HG03108 (cell line): ENCODE results near the gene CREM.

Experiments used
- ATAC-seq: cut with Tn5 transposase; IDR thresholded peaks from one replicate; pipeline ENCODE4 v1.9.1; 2021; ENCODE audit warnings: moderate library complexity; ENCODE audit not compliant: unreplicated experiment

CREM gene

GRCh38 chr10:35133586-35133985 is 6.9 kb downstream of the CREM start:
- no peak for ATAC-seq

GRCh38 chr10:35135861-35136260 is 9.2 kb downstream of the CREM start:
- ATAC-seq, result no peak

DNA sequence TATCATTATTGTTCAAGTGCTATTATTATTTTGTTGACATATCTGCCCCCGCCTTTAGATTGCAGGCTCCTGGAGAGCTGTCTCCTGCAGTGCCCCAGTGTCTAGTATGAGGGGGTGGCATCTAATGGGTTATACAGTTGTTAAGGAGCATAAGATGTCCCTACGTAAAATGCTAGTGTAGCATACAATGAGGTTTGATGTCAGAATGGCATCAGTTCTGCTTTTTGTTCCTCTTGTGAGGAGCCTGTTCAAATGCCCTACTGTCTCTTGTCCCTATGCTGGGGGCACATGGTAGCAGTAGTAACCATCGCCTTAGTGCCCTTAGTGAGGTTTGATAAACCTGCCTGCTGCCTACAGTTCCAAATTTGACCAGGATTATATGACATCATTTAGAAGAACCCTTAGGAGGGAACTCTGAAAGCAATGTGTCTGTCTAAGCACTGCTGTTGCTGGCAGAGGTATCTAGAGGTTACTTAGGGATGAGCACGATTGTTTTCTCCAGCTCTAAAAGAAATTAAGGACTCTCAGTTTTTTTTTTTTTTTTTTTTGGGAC is 9.7 kb downstream of the CREM start:
- ATAC-seq, result peak; percentile 46

GRCh38 chr10:35140126-35140525 is 13.5 kb downstream of the CREM start:
- ATAC-seq, result no peak

DNA sequence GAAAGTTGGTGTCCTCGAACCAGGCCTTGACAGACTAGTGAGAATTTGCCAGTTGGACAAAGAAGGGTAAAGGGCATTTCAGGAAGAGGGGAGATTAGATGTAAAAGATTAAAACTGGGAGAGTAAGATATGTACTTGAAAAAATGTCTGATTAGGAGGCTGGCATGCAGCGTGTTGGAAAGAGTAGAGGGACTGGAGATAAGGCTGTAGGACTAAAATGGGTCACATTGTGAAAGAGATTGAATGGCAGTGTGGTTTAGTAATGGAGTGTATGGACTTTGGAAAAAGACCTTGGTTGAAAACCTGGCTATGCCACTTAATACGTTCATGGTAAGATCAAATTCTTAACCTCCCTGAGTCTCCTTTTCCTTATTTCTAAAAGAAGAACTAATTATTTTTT is 14.1 kb downstream of the CREM start:
- no peak for ATAC-seq

DNA sequence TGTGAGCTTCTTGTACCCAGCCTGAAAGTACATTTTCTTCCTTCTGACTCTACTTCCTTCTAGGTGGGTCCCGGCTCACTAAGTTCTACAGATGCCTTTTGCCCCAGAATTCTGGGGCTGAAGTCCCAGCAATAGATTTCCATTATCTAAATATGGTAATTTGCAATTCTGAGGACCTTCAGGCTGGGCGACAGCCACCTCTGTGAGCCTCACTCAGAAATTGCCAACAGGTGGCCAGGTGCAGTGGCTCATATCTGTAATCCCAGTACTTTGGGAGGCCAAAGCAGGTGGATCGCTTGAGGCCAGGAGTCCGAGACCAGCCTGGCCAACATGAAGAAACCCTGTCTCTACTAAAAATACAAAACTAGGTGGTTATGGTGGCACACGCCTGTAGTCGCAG is 23.7 kb downstream of the CREM start:
- ATAC-seq, result no peak

DNA sequence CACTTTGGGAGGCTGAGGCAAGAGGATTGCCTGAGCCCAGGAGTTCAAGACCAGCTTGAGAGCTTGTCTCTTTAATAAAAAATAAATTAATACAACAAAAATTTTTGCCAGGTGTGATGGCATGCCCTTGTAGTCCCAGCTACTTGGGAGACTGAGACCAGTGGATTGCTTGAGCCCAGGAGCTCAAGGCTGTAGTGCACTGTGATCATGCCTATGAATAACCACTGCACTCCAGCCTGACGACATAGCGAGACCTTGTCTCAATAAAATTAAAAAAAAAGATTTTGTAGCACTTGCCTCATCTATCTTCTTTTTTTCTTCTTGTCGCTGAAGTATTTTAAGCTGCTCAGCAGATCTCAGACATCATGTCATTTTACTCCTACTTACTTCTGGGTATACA is 26.3 kb downstream of the CREM start:
- ATAC-seq, result no peak

DNA sequence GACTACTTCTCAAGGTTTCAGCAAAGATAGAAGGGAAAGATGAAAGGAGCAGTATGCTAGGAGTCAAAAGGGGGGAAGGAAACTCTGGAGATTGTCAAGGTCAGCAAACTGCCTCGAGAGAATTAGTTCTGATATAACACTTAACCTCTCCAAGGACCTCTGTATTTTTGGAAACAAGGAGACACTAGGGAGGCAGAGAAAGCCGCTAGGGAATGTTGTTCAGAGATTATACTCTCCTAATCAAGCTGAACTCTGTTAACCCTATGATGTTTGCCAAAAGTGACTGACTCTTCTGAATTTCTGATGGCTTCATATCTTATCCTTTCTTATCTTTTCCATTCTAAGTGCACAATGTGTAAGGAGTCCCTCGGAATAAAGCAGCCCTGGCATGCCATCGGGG is 27.1 kb downstream of the CREM start:
- ATAC-seq, result no peak

DNA sequence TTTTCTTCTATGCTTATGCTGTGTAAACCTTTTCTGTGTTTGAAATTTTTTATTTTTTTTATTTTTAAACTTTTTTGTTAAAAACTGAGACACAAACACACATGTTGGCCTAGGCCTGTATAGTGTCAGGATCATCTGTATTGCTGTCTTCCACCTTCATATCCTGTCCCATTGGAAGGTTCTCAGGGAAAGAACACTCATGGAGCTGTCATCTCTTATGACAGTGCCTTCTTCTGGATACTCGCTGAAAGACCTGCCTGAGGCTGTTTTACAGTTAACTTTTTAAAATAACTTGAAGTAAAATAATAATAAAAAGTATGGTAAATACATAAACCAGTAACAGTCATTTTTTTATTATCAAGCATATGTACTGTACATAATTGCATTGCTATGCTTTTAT is 34.1 kb downstream of the CREM start:
- ATAC-seq, result no peak

DNA sequence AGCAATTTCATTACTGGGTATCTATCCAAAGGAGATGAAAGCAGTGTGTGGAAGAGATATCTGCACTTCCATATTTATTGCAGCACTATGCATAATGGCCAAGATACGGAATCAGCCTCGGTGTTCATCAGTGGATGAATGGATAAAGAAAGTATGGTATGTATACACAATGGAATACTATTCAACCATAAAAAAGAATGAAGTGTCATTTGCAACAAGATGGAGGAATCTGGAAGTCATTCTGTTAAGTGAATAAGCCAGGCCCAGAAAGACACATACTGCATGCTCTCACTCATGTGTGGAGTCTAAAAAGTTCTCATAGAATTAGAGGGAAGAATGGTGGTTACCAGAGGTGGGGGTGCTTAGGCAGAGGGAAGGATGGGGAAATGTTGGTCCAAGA is 35.3 kb downstream of the CREM start:
- ATAC-seq, result no peak

DNA sequence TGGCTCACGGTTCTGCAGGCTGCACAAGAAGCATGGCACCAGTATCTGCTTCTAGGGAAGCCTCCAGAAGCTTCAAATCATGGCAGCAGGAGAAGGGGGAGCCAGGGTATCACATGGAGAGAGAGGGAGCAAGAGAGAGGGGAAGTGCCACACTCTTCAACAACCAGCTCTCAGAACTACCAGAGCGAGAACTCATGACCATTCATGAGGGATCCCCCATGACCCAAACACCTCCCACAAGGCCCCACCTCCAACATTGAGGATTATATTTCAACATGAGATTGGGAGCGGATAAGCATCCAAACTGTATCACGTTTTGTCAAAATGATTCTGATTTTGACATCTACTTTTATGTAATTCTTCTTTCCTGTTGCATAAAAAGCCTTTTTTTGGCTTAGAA is 38.5 kb downstream of the CREM start:
- no peak for ATAC-seq

GRCh38 chr10:35165811-35166210 is 39.2 kb downstream of the CREM start:
- ATAC-seq, result no peak

- ATAC-seq, result no peak
Measured at GRCh38 chr10:35166607-35167006, 40.0 kb downstream of the CREM start.

DNA sequence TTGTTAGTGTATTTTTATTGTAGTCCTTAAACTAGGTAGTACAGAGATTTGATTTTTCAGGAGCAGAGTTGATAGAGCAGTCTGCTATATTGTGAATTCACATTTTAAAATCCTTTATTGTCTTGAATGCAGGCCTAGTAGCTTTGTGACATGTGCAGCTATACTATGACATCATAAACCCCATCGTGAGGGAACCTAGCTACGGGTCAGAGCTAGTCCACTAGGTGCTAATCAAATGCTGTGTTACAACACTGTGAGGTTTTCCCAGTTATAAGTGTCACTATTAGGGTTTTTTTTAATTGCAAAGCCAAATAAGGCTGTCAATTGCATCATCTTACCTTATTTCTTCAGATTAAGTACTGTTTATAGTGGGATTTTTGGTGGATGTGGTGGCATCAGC is 40.7 kb downstream of the CREM start:
- no peak for ATAC-seq

GRCh38 chr10:35172146-35172545 is 45.5 kb downstream of the CREM start:
- no peak for ATAC-seq

GRCh38 chr10:35172574-35172973 is 45.9 kb downstream of the CREM start:
- no peak for ATAC-seq

DNA sequence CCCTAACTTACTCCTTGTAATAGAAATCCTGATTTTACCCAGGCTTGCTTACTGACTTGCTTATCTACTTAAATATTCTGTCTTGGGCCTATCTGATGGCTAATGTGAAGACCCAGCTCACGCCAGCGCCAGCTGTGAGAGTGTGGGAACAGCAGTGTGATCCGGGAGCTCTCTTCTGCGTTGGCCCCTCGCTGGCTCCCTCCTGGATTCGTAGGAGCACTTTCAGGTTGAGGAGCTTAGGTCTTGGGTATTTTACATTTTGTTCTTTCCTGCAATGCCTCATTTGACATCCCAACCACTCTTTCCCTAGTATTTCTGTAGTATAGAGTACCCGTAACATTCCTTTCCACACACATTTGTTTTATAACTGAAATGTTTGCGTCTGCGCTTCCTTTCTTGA is 51.7 kb downstream of the CREM start:
- no peak for ATAC-seq

DNA sequence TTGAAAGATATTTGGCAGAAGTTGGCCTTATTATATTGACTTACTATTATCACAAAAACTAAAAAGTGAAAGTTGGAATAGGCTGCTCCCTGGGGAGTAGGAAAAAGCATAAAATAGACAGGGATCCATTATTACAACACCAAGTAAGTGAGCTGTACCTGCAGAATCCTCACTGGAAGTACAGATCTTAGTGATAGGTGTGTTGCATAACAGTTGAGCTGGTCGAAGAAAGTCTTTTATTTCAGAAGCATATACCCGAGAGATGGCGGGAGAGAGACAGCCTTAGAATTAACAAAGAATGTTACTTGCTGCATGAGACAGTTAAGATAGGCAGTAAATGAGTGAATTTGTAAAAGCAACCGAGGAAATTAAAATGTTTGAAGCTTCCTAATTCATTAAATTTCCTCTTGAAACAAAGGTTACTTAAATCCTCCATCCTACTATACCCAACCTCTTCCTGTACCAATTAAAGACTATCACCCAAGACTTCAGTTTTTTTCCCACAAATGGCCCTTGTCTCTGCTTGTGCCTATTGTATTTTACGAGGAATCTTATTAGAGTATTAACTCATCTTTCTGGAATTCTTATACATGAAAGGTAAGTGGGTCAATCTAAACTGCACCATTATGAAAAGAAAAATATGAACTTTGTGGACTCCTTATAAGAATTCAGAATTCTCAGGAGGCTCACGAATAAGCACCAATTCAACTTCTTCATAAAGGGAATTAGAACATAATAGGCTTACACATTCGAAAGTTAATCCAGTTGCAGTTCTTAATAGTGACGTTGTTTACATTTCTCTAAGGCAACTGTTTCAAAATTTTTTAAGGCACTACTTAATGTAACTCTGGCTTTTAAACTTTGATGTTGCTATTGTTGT is 56.2 kb downstream of the CREM start:
- no peak for ATAC-seq

DNA sequence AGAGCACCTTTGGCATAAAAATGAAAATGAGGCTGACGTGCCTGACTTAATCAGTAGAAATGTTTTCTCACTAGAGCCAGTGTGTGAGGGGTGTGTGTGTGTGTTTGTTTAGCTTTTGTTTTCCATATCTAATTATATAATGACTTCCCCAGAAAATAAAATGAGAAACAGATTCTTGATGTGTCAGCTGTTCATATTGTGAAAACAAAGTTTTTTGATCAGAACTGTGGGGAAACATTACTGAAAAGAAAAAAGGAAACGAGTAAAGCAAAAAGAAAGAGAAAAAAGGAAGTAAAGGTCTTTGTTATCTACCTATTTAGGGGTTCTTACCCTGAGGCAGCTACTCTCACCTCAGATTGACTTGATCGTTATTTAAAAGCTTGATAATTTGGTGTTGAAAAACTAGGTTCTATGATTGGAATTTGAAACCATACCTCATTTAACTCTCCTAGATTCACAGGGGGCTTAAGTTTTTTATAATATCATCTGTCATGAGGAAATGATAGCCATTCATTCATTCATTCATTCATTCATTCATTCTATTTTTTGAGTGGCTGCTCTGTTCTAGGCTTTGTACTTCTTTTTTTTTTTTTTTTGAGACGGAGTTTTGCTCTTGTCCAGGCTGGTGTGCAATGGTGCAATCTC is 58.0 kb downstream of the CREM start:
- no peak for ATAC-seq

DNA sequence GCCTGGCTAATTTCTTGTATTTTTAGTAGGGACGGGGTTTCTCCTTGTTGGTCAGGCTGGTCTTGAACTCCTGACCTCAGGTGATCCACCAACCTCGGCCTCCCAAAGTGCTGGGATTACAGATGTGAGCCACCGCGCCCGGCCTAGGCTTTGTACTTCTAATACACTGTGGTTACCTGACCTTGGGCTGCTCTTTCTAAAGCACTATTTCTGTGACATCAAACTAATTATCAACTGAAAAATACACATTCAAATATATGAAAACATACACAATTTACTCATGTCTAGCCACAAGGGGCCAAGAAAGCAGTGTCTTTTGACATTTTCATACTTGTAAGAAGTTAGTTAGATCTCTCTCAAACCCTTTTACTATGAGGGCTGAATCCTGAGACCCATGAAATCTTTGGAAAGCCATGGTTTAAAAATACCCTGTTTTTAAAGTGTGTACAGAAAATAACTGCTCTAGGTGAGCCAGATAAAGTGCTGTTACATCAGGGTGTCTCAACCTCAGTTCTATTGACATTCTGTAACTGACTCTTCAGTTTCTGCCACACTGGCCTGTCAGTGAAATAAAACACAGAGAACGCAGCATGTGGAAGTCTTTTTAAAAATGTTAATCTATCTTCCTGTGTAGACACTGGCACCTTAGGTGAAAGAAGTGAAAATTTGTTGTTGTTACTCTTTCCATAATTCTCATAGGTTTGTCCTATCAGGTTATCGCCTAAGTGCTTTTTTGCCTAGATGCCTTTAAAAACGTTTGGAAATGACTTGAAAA is 58.8 kb downstream of the CREM start:
- ATAC-seq, result no peak

DNA sequence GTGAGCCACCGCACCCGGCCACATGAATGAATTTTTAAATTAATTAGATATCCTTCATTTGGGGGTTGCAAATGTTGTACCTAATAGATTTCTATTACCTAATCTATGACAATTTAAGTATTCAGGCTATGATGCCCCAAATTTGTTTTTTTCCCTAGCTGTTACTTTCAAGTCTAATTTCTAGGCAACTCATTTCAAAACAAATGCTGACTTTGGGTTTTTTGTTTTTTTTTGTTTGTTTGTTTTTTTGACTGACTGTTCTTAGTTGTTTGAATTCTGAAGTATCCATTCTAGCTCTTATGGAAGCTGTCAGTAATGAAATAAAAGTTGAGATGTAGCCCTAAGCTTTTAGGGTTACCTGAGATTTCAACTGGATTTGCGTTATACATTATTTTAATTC is 62.3 kb downstream of the CREM start:
- ATAC-seq, result no peak

GRCh38 chr10:35191523-35191922 is 64.9 kb downstream of the CREM start:
- ATAC-seq, result no peak
